IPS DF 6.9 (cell line): ENCODE results near the gene DARS2.
A peak's percentile ranks its signal among the peaks of the same experiment; 100 is the strongest.
"Not testable (repeated sequence)": the region's sequence is repeated elsewhere in the genome, so short reads cannot be mapped to it uniquely, and the experiment has no call there.

Experiments used
- DNase-seq: peaks from one replicate; pipeline ENCODE4 v3.0.0-alpha.2; 2013; ENCODE audit warnings: low read depth, low spot score
- H3K27ac ChIP-seq: one replicate; pipeline ENCODE4 v1.5.1; 2013; ENCODE audit warnings: low read length, control low read depth
- H3K27me3 ChIP-seq: 2 replicates; pipeline ENCODE4 v1.6.1; 2013; ENCODE audit warnings: mild to moderate bottlenecking, low read length; ENCODE audit not compliant: control insufficient read depth, insufficient read depth
- H3K36me3 ChIP-seq: 2 replicates; pipeline ENCODE4 v1.6.1; 2013; ENCODE audit warnings: low read length; ENCODE audit not compliant: control insufficient read depth, insufficient read depth
- H3K4me1 ChIP-seq: 2 replicates; pipeline ENCODE4 v1.6.1; 2013; ENCODE audit warnings: low read length; ENCODE audit not compliant: control insufficient read depth, insufficient read depth
- H3K4me3 ChIP-seq: 2 replicates; pipeline ENCODE4 v1.5.1; 2013; ENCODE audit warnings: mild to moderate bottlenecking, low read length
- H3K9me3 ChIP-seq: 2 replicates; pipeline ENCODE4 v1.6.1; 2013; ENCODE audit warnings: low read length, inconsistent platforms; ENCODE audit not compliant: control insufficient read depth, insufficient read depth
- WGBS: extraction: QIAGEN DNeasy Blood & Tissue Kit; methylation state at CpG from one replicate; pipeline ENCODE4 v1.1.7; 2013; ENCODE audit warnings: mixed read lengths, missing lambda C conversion rate; ENCODE audit not compliant: insufficient read length, insufficient coverage; 5-methylcytosine and 5-hydroxymethylcytosine counted together

The DARS2 gene

DNA sequence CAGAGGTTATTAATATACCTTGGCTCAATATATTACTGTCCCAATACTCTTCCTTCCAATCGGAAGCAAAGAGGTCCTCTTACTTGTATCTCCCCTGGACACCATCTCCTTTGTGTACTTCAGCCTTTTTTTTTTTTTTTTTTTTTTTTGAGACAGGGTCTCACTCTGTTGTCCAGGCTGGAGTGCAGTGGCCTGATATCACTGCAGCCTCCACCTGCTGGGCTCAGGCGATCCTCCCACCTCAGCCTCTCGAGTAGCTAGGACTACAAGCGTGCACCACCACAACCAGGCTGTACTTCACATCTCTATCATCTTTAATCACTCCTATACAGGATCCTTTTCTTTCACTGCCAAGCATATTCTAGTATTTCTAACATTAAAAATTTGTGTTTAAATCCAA, 2.8 kb upstream of the DARS2 start:
- no CpG with 5 or more reads among the region's 4 CpGs for WGBS
- Histone ChIP-seq H3K4me1 (no peaks in the 10 kb centered on the region), H3K4me3 (no peak overlapping the region), H3K9me3 (no peaks in the 10 kb centered on the region), H3K36me3 (no peaks in the 10 kb centered on the region), H3K27ac (no peak overlapping the region), H3K27me3 (no peaks in the 10 kb centered on the region)
- no peak for DNase-seq

DNA sequence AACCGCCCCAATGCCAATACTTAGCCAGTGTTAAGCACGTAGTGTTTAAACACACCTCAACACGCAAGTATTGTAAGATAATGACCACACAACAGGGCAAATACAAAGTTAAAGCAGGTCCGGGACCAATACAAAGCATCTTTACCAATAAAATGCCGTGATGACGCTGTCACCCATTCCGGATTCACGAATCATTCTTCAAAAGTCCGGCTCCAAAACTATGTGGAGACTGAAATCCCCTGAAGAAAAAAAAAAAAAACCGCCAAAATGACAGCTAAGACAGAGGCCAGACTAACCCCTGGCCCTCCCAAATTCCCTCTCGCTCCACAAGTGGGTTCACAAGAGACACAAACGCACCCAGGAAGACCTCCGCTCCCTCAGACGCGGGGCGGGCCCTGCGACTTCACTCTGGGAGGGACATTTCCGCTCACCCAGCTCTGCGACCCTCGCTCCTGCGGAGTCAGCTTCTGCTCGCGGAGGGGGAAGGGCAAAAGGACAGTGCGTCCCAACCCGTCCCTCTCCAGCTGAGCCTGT, 625 bp upstream of the DARS2 start:
- DNase-seq = peak; percentile 22
- Histone ChIP-seq H3K27me3 (no peaks in the 10 kb centered on the region), H3K36me3 (no peaks in the 10 kb centered on the region), H3K4me1 (no peaks in the 10 kb centered on the region), H3K9me3 (no peaks in the 10 kb centered on the region), H3K27ac (no peak overlapping the region), H3K4me3 (peak overlapping the region; percentile 97)
- WGBS = no CpG with 5 or more reads among the region's 25 CpGs

DNA sequence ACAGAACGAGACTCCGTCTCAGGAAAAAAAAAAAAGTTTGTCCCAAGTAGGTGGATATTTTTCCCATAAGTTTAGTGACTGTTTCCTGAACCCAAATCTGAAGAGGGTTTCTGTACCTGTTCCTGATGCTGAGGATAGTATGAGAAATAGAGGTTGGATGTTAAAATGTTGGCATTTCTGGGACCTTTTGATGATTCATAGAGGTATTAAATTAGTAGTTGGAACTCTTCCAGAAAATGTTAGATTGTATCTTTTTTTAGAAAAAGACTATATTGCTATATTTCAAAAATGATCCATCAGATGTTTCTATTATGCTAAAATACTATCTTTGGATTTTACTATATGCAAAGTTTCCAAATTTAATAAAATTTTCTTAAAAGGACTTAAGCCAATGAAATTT, 3.1 kb downstream of the DARS2 start:
- WGBS = no CpG with 5 or more reads among the region's 2 CpGs
- DNase-seq = no peak
- H3K4me1 ChIP-seq = no peaks in the 10 kb centered on the region
- H3K27me3 ChIP-seq = no peaks in the 10 kb centered on the region
- H3K36me3 ChIP-seq = peaks cover 2% of the 10 kb centered on the region; the same call in 1 of the 2 replicates
- H3K4me3 ChIP-seq = no peak overlapping the region
- H3K27ac ChIP-seq = no peak overlapping the region
- H3K9me3 ChIP-seq = no peaks in the 10 kb centered on the region

DNA sequence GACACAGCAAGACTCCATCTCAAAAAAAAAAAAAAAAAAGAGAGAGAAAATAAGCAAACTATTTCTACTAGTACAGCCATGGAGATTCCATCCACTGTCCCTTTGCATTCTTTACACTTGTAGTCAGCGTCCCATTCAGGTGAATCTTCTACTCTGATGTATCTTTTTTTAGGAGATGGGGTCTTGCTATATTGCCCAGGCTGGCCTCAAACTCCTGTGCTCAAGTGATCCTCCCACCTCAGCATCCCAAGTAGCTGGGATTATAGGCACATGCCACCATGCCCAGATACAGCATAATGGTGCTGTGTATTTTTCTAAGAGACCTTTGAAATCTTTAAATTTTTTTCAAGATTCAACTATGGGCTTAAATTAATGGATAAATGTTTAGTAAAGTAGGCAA, 8.3 kb downstream of the DARS2 start:
- Histone ChIP-seq H3K27ac (no peak overlapping the region), H3K4me1 (no peaks in the 10 kb centered on the region), H3K36me3 (peaks cover 2% of the 10 kb centered on the region; the same call in 1 of the 2 replicates), H3K9me3 (no peaks in the 10 kb centered on the region), H3K4me3 (no peak overlapping the region), H3K27me3 (no peaks in the 10 kb centered on the region)
- WGBS = no CpG with 5 or more reads among the region's 1 CpG
- no peak for DNase-seq

DNA sequence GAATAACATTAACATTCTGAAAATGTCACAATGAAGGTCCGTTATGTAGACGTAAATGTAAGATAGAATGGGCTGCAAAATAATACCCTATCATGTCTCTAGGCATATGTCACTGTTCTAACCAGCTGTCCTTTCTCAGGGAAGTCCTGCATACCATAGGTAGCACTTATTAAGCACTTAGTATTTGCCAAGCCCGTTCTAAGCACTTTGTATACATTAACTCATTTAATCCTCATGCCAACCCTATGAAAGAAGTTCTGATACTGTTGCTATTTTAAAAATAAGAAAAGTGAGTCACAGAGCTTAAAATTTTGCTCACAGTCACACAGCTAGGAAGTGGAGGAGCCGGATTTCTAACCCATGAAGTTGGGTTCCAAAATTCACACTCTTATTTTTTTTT, 27.6 kb downstream of the DARS2 start:
- Histone ChIP-seq H3K27ac (no peak overlapping the region), H3K36me3 (no peaks in the 10 kb centered on the region; the same call in 1 of the 2 replicates)
- WGBS = no CpG with 5 or more reads among the region's 4 CpGs

DNA sequence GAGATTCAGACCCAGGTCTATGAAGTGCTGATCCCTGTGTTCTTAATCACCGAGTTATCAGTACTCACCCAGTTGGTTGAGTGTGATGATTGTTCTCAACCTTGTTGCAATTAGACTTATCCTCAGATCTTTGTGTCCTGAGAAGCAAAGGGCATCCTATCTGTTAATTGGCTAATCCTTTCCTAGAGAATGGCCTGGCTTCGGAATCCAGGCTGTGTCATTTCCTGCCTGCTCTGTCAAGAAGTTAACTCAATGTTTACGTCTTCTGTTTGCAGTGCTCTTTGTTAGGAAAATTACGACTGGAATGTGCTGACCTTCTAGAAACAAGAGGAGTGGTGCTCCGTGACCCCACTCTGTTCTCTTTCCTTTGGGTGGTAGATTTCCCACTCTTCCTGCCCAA, 28.6 kb downstream of the DARS2 start:
- Histone ChIP-seq H3K27ac (no peak overlapping the region), H3K9me3 (no peaks in the 10 kb centered on the region), H3K27me3 (no peaks in the 10 kb centered on the region), H3K4me1 (peaks cover 4% of the 10 kb centered on the region), H3K36me3 (peaks cover 3% of the 10 kb centered on the region; the same call in 1 of the 2 replicates), H3K4me3 (no peak overlapping the region)
- WGBS = no CpG with 5 or more reads among the region's 5 CpGs
- no peak for DNase-seq

More for the DNA sequence above, 27.6 kb downstream of the DARS2 start:
- Histone ChIP-seq H3K4me3 (no peak overlapping the region), H3K9me3 (no peaks in the 10 kb centered on the region), H3K4me1 (peaks cover 4% of the 10 kb centered on the region), H3K27me3 (no peaks in the 10 kb centered on the region)
- no peak for DNase-seq

DNA sequence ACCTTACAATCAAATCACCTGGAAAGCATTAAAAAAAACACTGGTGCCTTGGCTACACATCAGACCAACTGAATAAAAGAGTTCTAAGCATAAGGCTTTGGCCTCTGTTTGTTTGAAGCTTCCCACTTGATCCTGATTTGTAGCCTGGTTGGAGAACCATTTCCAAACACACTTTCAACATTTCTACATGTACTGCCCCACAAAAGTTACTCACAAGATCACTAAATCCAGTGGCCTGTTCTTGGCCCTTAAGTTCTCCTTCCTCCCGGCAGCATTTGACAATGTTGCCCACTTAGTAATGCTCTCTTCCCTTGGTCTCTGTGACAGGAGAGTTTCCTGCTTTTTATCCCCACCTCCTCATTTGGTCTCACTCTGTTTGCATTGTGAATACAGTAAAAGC, 31.5 kb downstream of the DARS2 start:
- Histone ChIP-seq H3K27me3 (no peaks in the 10 kb centered on the region), H3K9me3 (no peaks in the 10 kb centered on the region), H3K27ac (no peak overlapping the region), H3K4me3 (no peak overlapping the region), H3K4me1 (peaks cover 4% of the 10 kb centered on the region), H3K36me3 (peaks cover 3% of the 10 kb centered on the region; the same call in 1 of the 2 replicates)
- DNase-seq = no peak
- WGBS = no CpG with 5 or more reads among the region's 1 CpG

DNA sequence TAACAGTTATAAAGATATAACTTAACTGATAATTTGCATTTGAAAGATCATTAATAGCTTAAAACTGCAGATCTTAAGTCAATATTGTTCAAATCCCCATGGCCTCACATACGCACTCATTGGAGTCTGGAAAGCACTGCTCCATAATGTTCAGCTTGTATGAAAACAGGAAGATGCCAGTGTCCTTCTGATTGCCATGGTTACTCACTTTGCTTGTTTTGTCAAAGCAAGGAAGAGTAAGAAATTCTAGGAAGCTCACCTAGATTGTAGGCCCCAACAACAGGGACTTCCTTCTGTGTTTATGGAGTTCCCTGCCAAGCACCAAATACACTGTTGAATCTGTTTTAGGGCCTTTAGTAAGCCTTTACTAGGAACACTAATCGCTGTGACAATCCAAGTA, 32.4 kb downstream of the DARS2 start:
- no peak overlapping the region for H3K27ac ChIP-seq
- H3K36me3 ChIP-seq = peaks cover 3% of the 10 kb centered on the region; the same call in 1 of the 2 replicates
- no CpG with 5 or more reads among the region's 2 CpGs for WGBS
- peaks cover 4% of the 10 kb centered on the region for H3K4me1 ChIP-seq
- no peaks in the 10 kb centered on the region for H3K9me3 ChIP-seq
- H3K4me3 ChIP-seq = no peak overlapping the region
- no peak for DNase-seq
- H3K27me3 ChIP-seq = no peaks in the 10 kb centered on the region

DNA sequence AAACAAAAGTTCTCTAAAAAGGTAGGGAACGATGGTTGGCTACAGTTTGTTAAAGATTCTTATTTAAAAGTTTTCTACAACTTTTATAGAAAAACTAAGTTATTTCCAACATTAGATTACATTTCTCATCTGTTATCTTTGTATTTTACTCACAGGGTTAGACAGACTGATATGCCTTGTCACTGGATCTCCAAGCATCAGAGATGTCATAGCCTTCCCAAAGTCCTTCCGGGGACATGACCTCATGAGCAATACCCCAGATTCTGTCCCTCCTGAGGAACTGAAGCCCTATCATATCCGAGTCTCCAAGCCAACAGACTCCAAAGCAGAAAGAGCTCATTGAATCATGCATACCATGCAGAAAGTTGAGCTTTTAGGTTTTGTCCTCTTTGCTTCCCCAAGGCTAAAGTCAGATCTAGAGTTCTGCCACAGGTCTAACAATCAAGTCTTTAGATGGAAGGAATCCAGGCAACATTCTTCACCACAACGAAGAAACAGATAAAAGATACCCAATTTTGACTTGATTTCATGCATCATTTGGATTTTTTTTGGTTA, 33.0 kb downstream of the DARS2 start:
- WGBS = no CpG with 5 or more reads among the region's 4 CpGs
- DNase-seq = no peak
- no peaks in the 10 kb centered on the region for H3K27me3 ChIP-seq
- peaks cover 4% of the 10 kb centered on the region for H3K4me1 ChIP-seq
- H3K4me3 ChIP-seq = no peak overlapping the region
- no peak overlapping the region for H3K27ac ChIP-seq
- H3K36me3 ChIP-seq = peaks cover 3% of the 10 kb centered on the region; the same call in 1 of the 2 replicates
- H3K9me3 ChIP-seq = no peaks in the 10 kb centered on the region

DNA sequence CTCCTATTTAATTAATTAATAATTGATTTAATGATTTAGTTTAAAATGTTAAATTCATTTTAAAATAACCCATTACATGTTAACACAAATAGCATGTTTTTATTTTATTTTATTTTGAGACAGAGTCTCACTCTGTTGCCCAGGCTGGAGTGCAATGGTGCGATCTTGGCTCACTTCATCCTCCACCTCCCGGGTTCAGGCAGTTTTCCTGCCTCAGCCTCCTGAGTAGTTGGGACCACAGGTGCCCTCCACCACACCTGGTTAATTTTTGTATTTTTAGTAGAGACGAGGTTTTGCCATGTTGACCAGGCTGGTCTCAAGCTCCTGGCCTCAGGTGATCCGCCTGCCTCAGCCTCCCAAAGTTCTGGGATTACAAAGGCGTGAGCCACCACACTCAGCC, 35.1 kb downstream of the DARS2 start:
- not testable (repeated sequence) for DNase-seq, H3K4me1 ChIP-seq, H3K9me3 ChIP-seq, H3K4me3 ChIP-seq, H3K27ac ChIP-seq, H3K27me3 ChIP-seq
- no CpG with 5 or more reads among the region's 5 CpGs for whole genome bisulfite sequencing
- H3K36me3 ChIP-seq = peaks cover 17% of the 10 kb centered on the region; the same call in 1 of the 2 replicates

DNA sequence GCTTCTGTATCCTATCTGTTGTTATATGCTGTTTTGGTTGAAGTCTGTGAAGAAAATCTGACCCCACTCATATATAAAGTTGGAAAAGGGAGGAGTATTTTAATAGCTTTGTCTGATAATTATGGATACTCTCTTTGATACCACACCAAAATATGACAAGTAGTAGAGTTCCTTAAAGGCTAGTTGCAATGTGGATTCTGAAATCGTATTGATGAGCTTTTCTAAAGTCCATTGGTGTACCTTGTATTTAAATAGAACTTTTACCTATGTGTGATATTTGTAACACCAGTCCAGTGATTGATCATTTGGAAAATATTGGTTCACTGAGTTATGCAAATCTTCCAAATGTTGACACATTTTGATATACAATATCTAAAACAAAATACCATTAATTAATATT, 35.6 kb downstream of the DARS2 start:
- DNase-seq = no peak
- no peaks in the 10 kb centered on the region for H3K27me3 ChIP-seq
- H3K36me3 ChIP-seq = peaks cover 22% of the 10 kb centered on the region; the same call in 1 of the 2 replicates
- H3K9me3 ChIP-seq = no peaks in the 10 kb centered on the region
- H3K27ac ChIP-seq = no peak overlapping the region
- no peak overlapping the region for H3K4me3 ChIP-seq
- WGBS = no CpG with 5 or more reads among the region's 1 CpG
- no peaks in the 10 kb centered on the region for H3K4me1 ChIP-seq
